D341Med (cell line): ENCODE measurements around the gene KRTAP19-1.
"Not testable (repeated sequence)": the region's sequence is repeated elsewhere in the genome, so short reads cannot be mapped to it uniquely, and the experiment has no call there.

Experiments used
- DNase-seq: peaks from one replicate; pipeline ENCODE4 v3.0.0; 2012; ENCODE audit warnings: low spot score

The KRTAP19-1 gene

DNA sequence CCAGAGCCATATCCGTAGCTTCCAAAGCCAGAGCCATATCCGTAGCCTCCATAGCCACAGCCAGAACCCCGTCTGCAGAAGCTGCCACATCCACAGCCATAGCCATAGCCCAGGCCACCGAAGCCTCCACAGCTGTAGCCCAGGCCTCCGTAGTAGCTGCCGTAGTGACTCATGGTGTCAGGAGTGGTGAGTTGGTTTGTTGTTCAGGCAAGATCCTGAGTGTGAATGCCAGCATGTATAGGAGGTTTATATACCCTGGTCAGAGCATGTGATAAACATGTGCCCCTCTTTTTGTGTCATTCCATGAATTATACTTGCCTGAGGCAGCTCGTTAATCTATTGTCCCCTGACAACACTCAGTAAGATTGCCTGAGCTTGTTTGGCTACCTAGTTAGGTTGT, at the start of gene KRTAP19-1:
KRTAP19-1 (minus strand) TSS at position 223 of the 400 bp plus-strand sequence; CDS start at position 173, 50 bp downstream.
- no peak for DNase-seq

DNA sequence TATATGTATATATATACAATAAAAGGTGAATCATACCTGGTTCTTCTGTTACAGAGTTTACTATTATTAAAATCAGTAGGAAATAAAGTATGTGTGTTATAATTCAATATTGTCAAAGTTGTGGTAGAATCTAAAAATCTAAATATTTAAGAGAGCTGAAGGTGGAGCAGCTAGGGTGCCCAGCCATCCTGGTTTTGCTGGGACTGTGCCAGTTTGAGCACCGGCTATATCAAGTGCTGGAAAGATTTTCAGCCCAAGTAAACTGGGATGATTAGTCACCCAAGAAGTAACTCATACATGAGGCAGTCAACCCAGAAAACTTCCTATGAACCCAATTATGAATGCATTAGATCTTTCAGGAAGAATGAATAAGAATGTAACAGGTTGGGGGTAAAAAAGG, 38.7 kb upstream of the KRTAP19-1 start:
- DNase-seq: no peak

DNA sequence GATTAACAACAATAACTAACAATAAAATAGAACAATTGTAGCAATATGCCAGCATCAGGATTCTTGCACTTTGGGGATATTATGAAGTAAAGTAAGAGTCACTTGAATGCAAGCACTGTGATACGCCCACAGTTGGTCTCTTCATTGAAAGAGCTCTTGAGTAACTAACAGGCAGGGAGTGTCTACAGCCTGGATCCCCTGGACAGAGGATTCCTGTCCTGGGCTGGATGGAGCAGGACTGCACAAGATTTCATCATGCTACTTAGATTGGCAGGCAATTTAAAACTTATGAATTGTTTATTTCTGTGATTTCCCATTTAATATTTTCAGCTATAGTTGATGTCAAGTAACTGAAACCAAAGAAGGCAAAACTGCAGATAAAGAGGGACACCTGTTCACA, 35.5 kb upstream of the KRTAP19-1 start:
- no peak for DNase-seq

DNA sequence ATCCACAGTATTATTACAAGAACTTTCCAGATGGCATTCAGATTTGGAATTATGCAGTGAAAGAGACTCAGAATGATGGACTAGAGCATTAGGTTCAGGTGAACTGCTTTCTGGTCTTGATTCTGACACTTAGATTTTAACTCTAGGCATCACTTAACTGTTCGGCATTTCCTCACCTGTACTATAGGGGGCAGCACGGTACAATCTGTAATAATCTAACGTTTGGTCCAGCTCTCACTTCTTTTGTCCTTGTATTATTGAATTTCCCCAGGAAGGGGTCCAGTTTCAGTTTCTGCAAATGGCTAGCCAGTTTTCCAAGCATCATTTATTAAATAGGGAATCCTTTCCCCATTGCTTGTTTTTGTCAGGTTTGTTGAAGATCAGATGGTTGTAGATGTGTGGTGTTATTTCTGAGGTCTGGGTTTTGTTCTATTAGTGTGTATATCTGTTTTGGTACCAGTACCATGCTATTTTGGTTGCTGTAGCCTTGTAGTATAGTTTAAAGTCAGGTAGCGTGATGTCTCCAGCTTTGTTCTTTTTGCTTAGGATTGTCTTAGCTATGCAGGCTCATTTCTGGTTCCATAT, 25.5 kb upstream of the KRTAP19-1 start:
- not testable (repeated sequence) for DNase-seq

DNA sequence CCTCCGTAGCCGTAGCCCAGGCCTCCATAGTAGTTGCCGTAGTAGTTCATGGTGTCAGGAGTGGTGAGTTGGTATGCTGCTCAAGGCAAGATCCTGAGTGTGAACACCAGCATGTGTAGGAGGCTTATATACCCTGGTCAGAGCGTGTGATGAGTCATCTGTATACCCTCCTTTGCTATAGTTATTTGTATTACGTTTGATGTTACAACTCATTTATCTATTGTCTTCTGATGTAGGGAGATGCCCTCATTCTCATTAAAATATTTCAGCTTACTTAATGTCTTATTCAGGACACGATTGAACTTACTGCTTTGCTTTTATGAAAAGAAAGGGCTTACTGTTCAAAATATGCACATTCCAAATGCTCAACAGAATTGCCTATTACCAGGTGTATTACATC, 21.9 kb upstream of the KRTAP19-1 start, which contains the start of gene KRTAP19-5:
KRTAP19-5 (minus strand) TSS at position 101 of the 400 bp plus-strand sequence; CDS start at position 50, 51 bp downstream.
- no peak for DNase-seq

DNA sequence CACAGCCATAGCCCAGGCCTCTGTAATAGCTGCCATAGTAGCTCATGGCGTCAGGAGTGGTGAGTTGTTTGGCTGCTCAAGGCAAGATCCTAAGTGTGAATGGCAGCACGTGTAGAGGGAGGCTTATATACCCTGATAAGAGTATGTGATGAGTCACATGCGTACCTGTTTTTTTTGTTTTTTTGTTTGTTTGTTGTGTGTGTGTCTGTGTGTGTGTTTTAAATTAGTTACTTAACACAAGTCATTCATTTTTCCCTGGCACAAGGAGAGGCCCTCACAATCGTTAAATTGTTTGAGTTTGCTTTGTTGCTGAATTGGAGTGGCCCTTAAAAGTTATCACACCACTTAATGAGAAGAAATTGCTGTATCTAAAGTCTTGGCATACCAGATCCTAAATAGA, 16.9 kb upstream of the KRTAP19-1 start, which contains the start of gene KRTAP19-4:
KRTAP19-4 (minus strand) TSS at position 101 of the 400 bp plus-strand sequence; CDS start at position 46, 55 bp downstream.
- no peak for DNase-seq

DNA sequence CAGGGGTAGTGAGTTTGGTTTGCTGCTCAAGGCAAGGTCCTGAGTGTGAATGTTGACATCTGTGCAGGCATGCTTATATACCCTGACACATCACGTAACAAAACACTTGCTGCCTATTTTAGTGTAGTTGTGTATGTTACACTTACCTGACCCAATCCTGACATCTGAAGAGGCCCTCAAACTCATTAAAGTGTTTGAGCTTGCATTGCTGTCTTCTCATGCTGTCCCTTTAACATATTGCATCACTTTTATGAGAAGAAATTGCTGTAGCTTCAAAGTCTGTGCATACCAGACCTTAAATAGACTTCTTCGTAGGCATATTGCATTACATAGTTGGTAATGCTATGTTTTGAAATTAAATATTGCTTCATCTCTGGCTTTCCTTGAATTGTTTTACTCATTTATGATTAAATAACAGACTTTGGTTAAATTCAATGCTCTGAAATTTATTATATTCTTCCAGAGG, 11.8 kb upstream of the KRTAP19-1 start, which contains the start of gene KRTAP19-3:
KRTAP19-3 (minus strand) TSS at position 51 of the 466 bp plus-strand sequence. CDS start 56 bp downstream, outside the sequence.
- no peak for DNase-seq

DNA sequence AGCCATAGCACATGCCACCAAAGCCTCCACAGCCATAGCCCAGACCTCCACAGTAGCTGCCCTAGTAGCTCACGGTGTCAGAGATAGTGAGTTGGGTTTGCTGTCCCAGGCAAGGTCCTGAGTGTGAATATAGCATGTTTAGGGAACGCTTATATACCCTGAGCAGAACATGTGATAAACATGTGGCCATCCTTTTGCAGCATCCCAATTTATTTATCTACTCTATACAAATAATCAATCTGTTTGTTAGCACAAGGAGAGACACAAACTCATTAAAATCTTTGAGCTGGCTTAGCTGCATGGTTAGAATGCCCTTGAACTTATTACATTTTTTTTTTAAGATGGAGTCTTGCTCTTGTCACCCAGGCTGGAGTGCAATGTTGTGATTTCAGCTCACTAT, 7.2 kb upstream of the KRTAP19-1 start, which contains the start of gene KRTAP19-2:
KRTAP19-2 (minus strand) TSS at position 101 of the 400 bp plus-strand sequence; CDS start at position 13, 88 bp downstream.
- no peak for DNase-seq

DNA sequence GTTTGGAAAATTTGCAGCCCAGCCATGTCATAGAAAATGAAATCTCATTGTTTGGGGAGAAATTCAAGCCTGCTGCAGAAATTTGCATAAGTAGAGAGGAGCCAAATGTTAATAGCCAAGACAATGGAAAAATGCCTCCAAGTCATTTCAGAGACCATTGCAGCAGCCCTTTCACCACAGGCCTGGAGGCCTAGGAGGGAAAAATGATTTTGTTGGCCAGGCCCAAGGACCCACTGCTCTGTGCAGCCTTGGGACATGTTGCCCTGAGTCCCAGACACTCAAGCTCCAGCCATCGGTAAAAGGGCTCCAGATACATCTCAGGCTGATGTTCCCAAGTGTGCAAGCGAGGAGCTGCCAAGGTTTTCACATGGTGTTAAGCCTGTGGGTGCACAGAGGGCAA, 6.0 kb upstream of the KRTAP19-1 start:
- no peak for DNase-seq

DNA sequence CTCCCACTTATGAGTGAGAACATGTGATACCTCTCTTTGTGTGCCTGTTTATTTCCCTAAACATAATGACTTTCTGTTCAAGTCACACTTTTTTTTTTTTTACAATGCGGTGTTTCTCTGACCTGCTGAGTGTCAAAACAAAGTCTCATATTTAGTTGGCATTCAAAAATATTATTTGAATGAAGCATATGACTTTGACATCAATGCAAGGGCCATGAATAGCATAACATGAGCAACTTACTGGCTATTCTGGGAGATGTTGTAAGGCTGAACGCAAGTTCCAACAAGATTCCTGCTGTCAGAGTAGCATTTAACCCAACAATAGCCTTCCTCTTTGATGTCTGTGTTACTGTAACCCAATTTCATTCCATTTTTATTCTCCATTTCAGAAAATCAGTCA, 2.0 kb upstream of the KRTAP19-1 start:
- no peak for DNase-seq

DNA sequence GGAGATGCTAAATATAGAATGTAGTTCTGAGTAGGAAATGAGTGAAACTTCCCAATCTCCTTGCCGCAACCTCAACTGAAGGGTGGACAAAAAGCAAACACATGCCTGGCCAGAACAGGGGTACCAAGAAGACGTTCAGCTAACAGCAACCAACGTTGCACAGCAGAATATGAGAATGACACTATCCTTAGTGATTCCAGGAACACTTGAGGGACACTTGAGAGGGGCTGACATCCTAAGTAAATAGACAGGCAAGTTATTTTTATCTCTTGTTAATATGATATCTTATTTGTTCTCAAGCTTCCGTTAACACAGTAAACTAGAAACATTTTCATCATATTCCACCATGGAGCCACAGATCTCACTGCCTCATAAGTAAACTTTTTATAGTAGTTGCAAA, 908 bp downstream of the KRTAP19-1 start:
- no peak for DNase-seq

DNA sequence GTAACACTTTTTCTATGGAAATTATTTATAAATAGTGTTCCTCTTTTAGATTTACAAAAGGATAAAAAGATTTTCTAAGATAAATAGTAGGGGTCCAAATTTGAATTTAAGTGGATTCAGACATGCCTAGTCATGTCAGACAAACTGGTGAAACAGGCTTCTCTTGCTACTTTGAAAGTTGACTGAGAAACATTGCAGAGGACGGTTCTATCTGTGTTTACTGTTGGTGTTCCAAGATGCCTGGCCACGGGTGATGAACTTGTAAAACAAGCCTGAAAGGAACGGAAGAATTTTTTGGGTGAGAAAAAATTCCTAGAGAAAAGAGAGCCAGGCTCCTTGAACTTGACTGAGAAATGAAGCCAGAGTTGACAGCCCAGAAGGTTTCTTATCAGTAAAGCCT, 2.2 kb downstream of the KRTAP19-1 start:
- DNase-seq: no peak

DNA sequence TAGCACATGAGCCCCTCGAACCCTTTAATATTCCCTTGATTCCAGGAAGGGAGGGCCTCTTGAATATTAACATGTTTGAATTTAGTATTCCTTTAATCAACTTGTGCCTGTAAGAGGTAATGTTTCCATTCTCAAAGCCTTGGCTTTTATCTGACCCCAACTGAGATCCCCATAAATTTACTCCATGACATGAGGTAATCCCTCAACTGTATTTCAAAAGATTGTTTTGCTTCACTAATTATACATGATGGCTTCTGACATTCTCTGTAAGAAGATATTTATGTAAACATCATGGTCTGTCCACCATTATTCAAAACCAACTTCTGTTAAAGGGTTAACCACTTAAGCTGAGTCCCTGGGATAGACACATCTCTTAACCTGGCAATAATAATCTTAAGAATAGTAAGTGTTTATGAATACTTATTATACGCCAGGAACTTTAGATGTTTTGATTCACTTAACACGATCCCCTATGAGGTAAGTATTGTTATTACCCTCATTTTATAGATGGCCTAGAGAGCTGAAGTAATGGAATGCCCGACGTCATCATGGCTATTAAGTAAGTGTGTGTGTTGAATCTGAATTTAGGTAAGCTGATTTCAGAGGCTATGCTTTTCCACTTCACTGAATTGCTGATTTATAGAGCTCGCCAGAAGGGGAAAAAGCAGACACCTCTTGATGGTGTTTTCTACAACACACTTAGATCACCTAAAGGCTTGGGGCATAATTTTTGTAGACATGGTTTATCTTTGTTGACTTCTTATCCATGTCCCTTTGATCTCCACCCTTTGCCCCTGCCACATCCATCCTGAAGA, 11.1 kb downstream of the KRTAP19-1 start:
- no peak for DNase-seq

DNA sequence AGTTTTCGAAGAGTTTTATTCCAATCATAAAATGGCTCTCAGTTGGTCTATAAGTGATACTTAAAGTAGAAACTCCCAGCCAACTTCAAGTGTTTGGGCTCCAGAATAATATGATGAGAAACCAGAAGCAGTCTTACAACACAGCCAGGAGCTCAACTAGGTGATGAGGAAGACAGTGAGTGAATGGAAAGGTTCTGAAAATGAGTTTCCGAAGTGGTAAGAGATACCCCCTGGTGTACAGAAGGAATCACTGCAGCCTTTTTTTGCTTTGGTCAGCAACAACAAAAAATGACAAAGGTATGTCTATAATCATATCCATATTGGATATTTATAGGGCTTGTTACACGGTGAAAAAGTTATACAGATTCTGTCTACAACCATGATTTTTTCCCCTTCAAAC, 16.5 kb downstream of the KRTAP19-1 start:
- DNase-seq: peak; percentile 37

DNA sequence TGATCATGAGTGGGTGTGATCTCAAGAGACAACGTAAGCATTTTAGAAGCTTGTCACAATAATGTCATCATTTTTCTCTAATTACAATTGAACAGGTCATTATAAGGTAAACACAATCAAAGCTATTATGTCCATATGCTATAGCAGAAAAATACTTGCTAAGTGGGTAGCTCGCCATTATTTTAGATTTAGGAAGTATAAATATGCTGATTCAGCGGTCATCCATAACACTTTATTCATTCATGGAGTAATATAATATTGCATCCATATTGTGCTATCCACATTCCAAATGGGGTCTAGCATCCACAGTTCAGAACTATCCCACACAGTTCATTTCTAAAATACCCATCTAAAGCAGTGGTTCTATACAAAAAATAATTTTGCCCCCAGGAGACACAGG, 31.7 kb downstream of the KRTAP19-1 start:
- no peak for DNase-seq

DNA sequence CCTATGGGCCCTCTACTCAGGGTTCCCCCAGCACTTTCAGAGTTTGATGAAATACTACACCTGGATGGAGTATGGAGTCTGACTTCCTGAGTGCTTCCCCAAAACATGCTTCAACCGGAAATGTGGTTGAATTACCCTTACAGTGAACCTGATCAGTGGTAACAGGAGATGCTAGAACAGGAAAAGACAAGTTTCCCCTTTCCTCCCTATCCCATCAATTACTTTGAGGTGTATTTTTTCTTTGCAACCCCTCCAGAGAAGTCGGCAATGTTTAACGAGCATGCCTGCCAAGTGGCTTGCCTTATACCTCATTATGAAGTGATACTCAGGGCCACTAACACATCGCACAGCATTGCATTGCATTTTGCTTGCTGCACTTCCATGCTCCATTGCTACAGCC, 33.1 kb downstream of the KRTAP19-1 start:
- DNase-seq: no peak

DNA sequence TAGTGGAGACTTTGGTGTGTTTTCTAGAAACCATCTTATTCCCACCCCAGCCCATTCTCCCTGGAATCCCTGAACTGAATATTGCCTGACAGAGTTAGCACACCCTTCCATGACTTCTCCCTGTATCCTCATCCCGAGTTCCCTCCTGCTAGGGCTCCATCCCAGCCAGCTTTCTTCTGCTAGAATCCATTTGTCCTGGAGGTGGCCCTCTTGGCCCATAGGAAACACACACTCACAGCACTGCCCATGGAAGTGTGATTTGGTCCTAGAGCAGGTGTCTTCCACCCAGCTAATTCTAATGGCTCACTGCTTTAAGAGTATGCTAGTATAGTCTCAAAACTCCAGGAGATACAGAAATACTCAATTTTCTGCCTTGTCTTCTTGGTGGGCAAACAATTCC, 36.0 kb downstream of the KRTAP19-1 start:
- DNase-seq: no peak

DNA sequence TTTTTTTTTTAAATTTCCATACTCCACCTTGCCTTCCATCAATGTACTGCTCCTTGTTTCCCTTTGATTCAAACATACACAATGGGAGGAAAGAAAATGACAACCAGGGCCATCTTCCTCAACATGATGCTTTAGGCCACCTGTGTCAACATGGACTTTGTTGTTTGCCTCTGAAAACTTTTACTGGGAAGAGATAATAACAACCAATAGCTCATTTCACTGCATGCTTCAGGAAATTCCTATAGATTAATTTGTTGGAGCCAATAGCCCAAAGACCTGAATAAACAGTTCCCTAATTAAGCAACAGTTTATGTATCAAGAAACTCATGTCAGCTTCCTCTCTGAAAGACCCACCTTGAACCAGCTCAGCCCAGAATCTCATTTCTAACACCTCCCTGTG, 36.9 kb downstream of the KRTAP19-1 start:
- no peak for DNase-seq

DNA sequence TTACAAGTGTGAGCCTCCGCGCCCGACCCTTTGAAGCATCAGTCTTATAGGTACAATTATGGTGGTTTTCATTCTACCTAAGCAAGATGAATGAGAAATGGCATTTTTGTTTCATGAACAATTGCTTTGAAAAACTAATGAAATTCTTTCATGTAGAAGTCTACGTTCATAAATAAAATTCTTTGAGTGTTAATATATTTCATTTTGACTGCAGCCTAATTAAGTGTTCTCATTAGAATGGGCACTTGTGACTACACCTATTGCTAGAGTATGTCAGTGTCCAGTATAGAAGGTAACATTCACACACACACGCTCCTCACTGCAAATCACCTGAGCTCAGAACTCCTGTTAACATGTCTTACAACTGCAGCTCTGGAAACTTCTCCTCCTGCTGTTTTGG, 40.2 kb downstream of the KRTAP19-1 start, which contains the start of gene KRTAP15-1:
KRTAP15-1 (plus strand) TSS at position 301 of the 400 bp plus-strand sequence; CDS start at position 354, 53 bp downstream.
- DNase-seq: no peak

DNA sequence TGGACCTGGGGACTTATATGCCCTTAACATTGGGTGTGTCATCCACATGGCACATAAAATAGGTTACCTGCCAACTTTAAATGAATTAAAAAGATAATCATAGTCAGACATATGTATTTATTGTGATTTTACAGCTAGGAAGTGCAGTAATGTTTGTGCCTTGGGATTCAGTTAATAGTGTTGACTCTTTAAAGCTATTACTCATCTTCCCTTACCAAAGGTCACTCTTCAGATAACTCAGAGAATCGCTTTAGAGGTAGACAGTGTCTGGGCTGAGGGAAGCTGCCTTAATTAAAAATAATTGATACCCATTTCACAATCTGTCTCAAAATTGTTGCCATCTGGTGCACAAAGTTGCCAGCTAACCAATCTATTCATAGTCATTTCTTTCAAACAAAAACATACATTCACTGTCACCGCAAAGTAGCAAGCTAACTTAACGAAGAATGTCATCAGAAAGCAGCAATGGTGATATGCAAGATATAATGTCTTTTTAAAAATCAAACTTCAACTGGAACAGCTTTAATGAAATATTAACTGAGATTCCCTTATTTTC, 43.1 kb downstream of the KRTAP19-1 start:
- no peak for DNase-seq

DNA sequence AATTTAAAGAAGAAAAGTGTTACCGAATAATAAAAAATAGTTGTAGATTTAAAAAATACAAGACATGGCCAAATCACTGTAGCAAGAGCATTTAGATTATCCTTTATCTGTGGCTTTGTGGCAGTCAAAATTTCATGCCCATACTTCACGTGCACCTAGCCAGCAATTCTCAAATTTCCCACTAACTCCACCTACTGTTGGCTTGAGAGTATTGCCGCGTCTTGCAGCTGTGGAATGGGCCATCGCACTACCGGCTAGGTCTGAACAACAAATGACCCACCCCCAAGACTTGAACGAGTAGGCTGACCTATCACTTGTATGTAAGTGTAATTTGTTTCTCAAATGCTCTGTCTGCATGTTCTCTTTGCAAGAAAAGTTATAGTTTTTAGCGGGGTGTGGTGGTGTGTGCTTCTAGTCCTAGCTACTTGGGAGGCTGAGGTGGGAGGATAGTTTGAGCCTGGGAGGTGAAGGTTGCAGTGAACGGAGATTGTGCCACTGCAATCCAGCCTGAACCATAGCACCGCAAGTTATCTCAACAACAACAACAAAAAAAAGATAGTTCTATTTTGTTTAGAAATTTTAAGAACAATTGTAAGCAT, 46.0 kb downstream of the KRTAP19-1 start:
- peak; percentile 51 for DNase-seq

DNA sequence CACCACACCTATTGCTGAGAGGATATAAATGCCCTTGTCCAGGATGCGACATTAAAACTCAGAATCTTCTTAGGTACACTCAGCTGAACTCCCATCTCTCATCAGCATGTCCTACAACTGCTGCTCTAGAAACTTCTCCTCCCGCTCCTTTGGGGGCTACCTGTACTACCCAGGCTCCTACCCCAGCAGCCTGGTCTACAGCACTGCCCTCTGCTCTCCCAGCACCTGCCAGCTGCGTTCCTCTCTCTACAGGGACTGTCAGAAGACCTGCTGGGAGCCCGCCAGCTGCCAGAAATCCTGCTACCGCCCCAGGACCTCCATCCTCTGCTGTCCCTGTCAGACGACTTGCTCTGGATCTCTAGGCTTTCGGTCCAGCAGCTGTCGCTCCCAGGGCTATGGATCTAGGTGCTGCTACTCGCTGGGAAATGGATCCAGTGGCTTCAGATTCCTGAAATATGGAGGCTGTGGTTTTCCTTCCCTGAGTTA, 50.0 kb downstream of the KRTAP19-1 start, which contains the start of gene KRTAP13-4:
KRTAP13-4 (plus strand) TSS at position 51 of the 486 bp plus-strand sequence; CDS start at position 107, 56 bp downstream.
- no peak for DNase-seq
